GM18520 (cell line): ENCODE results near the gene NOL4L.

Experiments
- ATAC-seq: cut with Tn5 transposase; IDR thresholded peaks from one replicate; pipeline ENCODE4 v1.9.1; 2021; ENCODE audit not compliant: unreplicated experiment

The NOL4L gene

GRCh38 chr20:32461836-32462600, 123.1 kb downstream of the NOL4L start:
- ATAC-seq = no peak

DNA sequence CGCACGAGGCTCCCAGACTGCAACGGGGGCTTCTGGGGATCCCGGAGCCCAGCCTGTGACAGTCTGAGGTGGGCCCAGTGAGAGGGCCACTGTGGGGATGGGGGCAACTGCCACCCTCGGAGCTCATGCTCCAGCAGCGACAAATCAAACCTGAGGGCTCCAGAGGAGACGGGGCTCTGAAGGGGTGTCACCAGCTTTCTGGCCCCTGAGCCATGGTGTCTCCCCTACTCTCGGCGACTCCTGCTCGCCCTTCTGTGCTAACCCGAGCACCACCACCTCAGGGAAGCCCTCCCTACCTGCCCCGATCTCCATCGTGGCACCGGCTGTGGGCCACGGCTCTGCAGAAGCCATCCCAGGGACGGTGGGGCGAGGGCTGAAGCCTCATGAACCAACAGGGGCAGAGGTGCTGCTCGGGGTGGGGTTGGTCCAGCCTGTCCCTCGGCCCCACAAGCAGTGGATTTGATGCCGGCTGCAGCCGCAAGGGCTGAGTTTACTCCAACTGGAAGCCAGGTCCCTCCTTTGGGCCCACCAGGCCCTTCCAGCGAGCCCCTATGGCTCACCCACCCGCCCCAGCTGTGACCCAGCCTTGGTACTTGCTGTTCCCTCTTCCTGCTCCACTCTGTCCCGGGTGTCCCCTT, 124.3 kb downstream of the NOL4L start:
- no peak for ATAC-seq

GRCh38 chr20:32460231-32460630, 124.9 kb downstream of the NOL4L start:
- no peak for ATAC-seq

- ATAC-seq = no peak
Observed at GRCh38 chr20:32458837-32459220, 126.3 kb downstream of the NOL4L start.

DNA sequence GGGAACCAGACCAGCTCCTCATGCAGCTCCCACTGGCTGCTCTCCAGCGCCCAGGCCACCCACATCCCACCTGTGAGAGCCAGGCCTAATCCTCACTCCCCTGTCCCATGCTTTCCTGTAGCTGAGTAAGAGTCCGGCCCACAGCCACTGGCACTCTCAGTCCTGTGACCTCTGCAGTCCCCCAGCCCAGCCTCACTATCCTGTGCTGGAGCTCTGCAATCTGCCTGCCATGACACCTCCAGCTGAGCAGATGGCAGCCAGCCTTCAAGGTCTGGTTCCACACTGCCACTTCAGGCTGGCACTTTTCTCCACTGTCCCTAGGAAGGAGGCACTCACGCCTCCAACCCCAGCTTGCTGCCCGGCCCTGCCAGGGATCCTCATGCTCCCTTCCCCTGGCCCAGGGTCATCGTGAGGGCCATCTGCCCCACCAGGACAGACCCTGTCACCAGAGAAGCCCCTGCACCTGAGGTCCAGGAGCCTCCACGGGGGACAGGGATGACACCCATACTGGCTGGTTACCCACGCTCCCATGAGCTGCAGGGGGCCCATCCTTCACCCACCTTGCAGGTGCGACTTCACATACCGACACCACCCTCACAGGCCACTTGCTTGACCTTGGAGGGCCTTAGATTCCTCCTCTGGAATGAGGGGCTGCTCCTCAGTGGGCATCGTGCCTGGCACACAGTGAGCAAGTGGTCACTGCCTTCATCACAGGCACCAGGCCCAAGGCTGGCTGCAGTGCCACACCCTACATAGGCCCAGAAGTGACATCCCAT, 126.9 kb downstream of the NOL4L start:
- ATAC-seq = no peak

- no peak for ATAC-seq
Observed at GRCh38 chr20:32457479-32457986, 127.6 kb downstream of the NOL4L start.

- ATAC-seq = no peak
Observed at GRCh38 chr20:32456869-32457478, 128.2 kb downstream of the NOL4L start.

DNA sequence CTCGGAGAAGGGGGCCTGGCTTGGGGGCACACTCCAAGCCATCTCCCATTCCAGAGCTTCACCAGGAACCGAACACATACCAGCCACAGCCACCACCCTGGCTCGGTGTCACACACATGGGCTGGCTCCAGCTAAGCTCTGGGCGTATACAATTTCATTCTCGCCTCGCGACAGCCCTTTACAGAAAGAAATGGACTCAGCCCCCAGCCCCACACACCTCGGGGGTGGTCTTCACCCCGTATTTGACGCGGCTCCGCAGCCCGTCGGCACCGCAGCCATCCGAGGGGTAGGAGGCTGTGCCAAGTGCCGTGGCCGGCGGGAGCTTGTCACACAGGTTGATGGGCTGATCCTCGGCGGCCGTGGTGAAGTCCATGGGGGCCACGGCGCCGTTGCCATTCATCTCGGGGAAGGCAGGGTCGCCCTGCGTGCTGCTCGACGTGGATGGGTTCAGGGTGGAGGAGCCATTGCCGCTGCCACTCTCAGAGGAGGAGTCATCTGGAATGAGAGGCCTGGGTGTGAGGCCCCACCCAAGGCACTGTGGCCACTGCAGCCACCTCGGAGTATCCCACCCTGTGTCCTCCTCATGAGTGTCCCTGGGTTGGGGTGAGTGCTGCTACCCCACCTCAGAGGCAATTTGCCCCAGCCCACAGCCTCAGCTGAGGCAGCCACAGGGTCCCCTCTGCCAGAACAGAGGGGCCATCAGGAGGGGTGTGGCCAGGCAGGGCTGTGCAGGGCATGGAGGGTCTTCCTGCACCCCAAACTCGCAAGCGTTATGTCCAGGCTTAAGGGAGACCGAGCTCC, 129.0 kb downstream of the NOL4L start:
- no peak for ATAC-seq

GRCh38 chr20:32455171-32455900, 129.8 kb downstream of the NOL4L start:
- ATAC-seq = no peak

DNA sequence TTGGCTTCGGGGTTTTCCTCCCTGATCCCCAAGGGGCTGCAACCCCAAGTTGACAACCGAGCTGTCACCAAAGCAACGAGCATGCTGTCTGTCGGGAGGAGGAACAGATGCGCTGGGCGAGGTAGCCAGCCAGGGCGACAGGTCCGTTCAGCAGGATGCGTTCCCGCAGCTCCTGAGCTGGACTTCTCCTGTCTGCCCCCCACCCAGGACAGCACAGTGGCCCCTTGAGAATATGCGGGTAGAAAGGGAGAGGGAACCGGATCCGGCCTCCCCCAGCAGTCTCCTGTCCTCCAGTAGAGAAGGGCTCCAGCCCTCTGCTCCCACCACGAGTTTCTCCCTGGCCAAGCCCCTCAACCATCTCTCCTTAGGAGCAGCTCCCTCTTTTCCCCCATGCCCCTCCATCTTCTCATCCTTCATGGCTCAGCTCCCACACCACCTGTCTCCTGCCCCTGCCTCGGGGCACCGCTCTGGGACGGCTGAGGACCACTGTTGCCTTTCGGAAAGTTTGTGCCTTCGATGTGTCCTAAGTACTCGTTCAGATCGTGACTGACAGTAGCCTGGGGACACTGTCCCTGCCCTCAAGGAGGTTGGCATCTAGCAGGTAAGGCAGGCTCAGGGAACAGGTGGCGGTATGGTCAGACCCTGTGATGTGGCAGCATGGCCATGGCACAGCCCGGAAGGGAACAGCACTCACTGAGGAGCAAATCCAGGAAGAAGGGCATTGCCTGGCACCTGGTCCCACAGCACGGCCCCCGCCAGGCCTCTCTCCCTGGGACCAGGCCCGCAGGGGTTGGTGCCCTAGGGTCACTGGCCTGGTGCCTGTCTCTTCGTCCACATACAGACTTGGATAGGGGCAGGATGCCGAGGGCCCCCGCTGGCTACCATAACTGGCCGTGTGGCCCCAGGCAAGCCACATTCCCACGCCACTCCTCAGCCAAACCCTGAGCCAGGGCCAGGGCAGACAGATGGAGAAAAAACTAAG, 130.7 kb downstream of the NOL4L start:
- ATAC-seq = no peak

DNA sequence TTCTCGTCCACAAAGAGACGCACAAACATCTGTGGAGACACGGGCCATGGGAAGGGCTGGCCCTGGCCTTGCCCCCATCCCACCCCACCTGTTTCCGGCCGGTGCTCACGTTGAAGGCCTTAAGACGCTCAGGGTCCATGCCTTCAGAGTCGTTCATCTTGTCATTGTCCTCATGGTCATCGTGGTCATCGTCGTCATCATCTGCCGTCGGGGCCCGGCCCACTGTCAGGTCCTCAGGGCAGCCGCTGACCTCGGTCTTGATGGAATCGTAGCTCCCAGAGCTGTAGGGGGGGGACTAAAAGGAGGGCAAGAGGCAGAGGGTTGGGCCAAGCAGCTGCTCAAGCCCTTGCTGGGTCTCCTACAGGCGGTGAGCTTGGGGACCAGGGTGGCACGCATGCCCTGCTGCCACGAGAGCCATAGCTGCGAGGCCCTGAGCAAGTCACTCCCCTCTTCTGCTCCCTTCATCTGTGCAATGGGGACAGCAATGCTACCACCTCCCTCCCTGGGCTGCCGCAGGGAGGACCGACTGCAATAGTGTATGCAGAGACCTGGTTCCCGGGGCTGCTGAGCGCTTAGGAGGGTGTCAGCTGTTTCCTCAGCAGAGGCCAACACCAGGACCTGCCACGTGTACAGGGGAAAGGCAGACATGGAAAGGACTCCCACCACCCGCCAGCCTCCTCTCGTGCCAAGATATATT, 131.5 kb downstream of the NOL4L start:
- ATAC-seq = no peak

GRCh38 chr20:32452776-32453466, 132.2 kb downstream of the NOL4L start:
- ATAC-seq = no peak

DNA sequence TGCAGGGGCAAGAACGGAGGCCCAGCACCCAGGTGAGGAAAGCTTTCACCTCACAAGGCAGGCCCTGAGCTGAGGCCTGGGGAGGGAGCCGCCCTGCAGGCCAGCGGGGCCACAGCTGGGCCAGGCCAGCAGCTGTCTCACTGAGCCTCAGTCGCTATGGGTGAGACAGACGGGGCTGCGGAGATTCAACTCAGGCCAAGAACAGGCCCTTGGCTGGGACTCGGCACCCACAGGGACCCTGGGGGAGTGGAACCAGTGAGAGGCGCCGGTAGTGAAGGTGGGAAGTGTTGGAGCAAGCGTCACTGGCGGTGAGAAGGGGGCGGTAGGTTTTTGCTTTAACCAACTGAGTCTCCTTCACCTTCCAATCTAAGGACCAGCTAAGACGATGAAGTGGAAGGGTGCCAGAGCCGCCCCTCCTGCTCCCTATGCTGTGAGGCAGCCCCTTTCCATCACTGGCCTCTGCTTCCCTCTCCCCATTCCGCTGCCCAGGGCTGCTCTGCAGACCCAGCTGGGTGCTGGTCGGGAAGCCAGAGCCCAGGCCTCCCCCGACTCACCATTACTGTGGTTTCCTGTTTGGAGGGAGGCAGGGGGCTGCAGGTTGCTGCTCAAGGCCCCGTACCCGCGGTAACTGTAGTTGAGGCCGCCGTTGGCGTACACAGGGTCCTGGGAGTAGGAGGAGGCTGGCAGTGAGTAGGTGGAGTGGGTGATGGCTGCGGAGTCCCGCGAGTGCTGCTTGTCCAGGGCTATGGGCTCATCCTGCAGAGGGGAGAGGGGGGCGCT, 133.3 kb downstream of the NOL4L start:
- ATAC-seq = no peak

GRCh38 chr20:32451340-32451681, 133.8 kb downstream of the NOL4L start:
- no peak for ATAC-seq

GRCh38 chr20:32450484-32451061, 134.6 kb downstream of the NOL4L start:
- ATAC-seq = no peak

- no peak for ATAC-seq
Observed at GRCh38 chr20:32449890-32450401, 135.2 kb downstream of the NOL4L start.
